Glutamatergic neuron (in vitro differentiated cells): ENCODE measurements around the gene MALRD1. TPM values are rescaled to one million over a fixed set of nuclear protein-coding genes. Genes with fewer than 3 reads are reported as not detected.

Source experiments
- DNase-seq: peaks from one replicate; pipeline ENCODE4 v3.0.0; 2022
- H3K27ac Mint-ChIP-seq: one replicate; pipeline ENCODE4 v1.8.0; 2020; ENCODE audit warnings: mild to moderate bottlenecking, mixed read lengths, inconsistent platforms; ENCODE audit not compliant: unreplicated experiment
- H3K27me3 Mint-ChIP-seq: one replicate; pipeline ENCODE4 v1.8.0; 2020; ENCODE audit warnings: mild to moderate bottlenecking, moderate library complexity, mixed read lengths, inconsistent platforms; ENCODE audit not compliant: unreplicated experiment
- H3K36me3 Mint-ChIP-seq: one replicate; pipeline ENCODE4 v1.8.0; 2020; ENCODE audit warnings: mild to moderate bottlenecking, mixed read lengths, inconsistent platforms; ENCODE audit not compliant: unreplicated experiment
- H3K4me1 Mint-ChIP-seq: one replicate; pipeline ENCODE4 v1.8.0; 2020; ENCODE audit warnings: mild to moderate bottlenecking, low read depth, mixed read lengths, inconsistent platforms; ENCODE audit not compliant: unreplicated experiment
- H3K4me3 Mint-ChIP-seq: one replicate; pipeline ENCODE4 v1.8.0; 2020; ENCODE audit warnings: mild to moderate bottlenecking, mixed read lengths, inconsistent platforms; ENCODE audit not compliant: unreplicated experiment
- H3K9me3 Mint-ChIP-seq: one replicate; pipeline ENCODE4 v1.8.0; 2020; ENCODE audit warnings: mild to moderate bottlenecking, moderate library complexity, mixed read lengths, inconsistent platforms; ENCODE audit not compliant: unreplicated experiment
- CTCF ChIP-seq: fragments of 200-600 bp; sonication (generic); IDR thresholded peaks from one replicate; pipeline ENCODE4 v1.5.0; 2021; ENCODE audit not compliant: partially characterized antibody, unreplicated experiment
- total RNA-seq: library from RNA; stranded (reverse); fragmentation: NEBNext Ultra II Directional; extraction: Animal tissue kit (Norgen Biotek cat#: 25700); gene quantifications from one replicate; pipeline ENCODE4 v1.2.1, GENCODE V29; 2021; ENCODE audit not compliant: unreplicated experiment

Gene MALRD1
- total RNA-seq, 1 donor from 2014 or later, result 0.27 TPM

- TF ChIP-seq CTCF, result no peak
- peaks cover 5% of the 10 kb centered on the region for H3K4me1 Mint-ChIP-seq
- no peak overlapping the region for H3K4me3 Mint-ChIP-seq
- no peak overlapping the region for H3K27ac Mint-ChIP-seq
- H3K27me3 Mint-ChIP-seq, result no peaks in the 10 kb centered on the region
- H3K36me3 Mint-ChIP-seq, result no peaks in the 10 kb centered on the region
- no peak for DNase-seq
- no peaks in the 10 kb centered on the region for H3K9me3 Mint-ChIP-seq
Measured at GRCh38 chr10:19096501-19097073, 48.0 kb downstream of the MALRD1 start.

DNA sequence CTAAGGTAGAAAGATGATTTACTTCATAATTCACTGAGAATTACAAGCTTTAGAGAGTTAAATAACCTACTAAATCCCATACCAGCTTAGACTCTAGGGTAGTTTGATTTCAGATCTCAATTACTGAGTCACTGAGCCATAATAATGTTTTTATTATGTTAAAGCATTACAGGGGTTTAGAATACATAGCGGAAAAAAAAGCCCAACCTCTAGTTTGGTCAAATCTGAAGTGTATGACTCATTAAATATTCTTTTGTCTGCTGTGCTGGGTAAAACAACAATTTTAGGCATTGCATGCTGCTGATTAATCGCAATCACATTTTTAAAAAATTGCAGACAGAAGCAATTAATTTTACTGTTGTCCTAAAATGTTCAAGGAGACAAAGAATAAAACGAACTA is 48.5 kb downstream of the MALRD1 start:
- Mint-ChIP-seq H3K9me3 (no peaks in the 10 kb centered on the region), H3K36me3 (no peaks in the 10 kb centered on the region), H3K27ac (no peak overlapping the region), H3K27me3 (no peaks in the 10 kb centered on the region), H3K4me1 (peaks cover 5% of the 10 kb centered on the region), H3K4me3 (no peak overlapping the region)
- DNase-seq, result no peak
- TF ChIP-seq CTCF, result no peak

- H3K27ac Mint-ChIP-seq, result no peak overlapping the region
- H3K27me3 Mint-ChIP-seq, result no peaks in the 10 kb centered on the region
- H3K9me3 Mint-ChIP-seq, result no peaks in the 10 kb centered on the region
- H3K36me3 Mint-ChIP-seq, result no peaks in the 10 kb centered on the region
- no peak for DNase-seq
- peaks cover 5% of the 10 kb centered on the region for H3K4me1 Mint-ChIP-seq
- no peak overlapping the region for H3K4me3 Mint-ChIP-seq
- TF ChIP-seq CTCF, result no peak
Measured at GRCh38 chr10:19098803-19099202, 50.2 kb downstream of the MALRD1 start.

GRCh38 chr10:19107406-19107805 is 58.8 kb downstream of the MALRD1 start:
- no peak for TF ChIP-seq CTCF
- DNase-seq, result no peak
- Mint-ChIP-seq H3K9me3 (peaks cover 2% of the 10 kb centered on the region), H3K4me1 (peaks cover 2% of the 10 kb centered on the region), H3K36me3 (no peaks in the 10 kb centered on the region), H3K4me3 (no peak overlapping the region), H3K27ac (no peak overlapping the region), H3K27me3 (no peaks in the 10 kb centered on the region)

GRCh38 chr10:19111501-19112267 is 63.1 kb downstream of the MALRD1 start:
- H3K27me3 Mint-ChIP-seq, result no peaks in the 10 kb centered on the region
- TF ChIP-seq CTCF, result no peak
- peaks cover 2% of the 10 kb centered on the region for H3K4me1 Mint-ChIP-seq
- no peak overlapping the region for H3K27ac Mint-ChIP-seq
- no peak for DNase-seq
- H3K4me3 Mint-ChIP-seq, result no peak overlapping the region
- H3K9me3 Mint-ChIP-seq, result no peaks in the 10 kb centered on the region
- H3K36me3 Mint-ChIP-seq, result no peaks in the 10 kb centered on the region
